ENCODE measurements around the gene ZC3H10. TPM values are rescaled to one million over a fixed set of nuclear protein-coding genes. Genes with fewer than 3 reads are reported as not detected.

ZC3H10 gene
- total and polyA plus RNA-seq, 2 of the 4 experiments (the other 2 are of a cell fraction) = 1.5 to 3.6 TPM

GRCh38 chr12:56082967-56083366 lies 35.1 kb upstream of the ZC3H10 start:
- Histone ChIP-seq H2AK5ac (ENCODE audit: low read depth, low read length) (no peak overlapping the region), H3K9me1 (ENCODE audit: insufficient read depth, low read length) (0 out of 2 replicates have a peak, but pooled peaks cover 3% of the 10 kb centered on the region), H3K9ac (ENCODE audit: low read depth, low read length) (no peak overlapping the region), H3K23ac (ENCODE audit: low read depth, low read length) (no peak overlapping the region), H3K36me3 (ENCODE audit: control insufficient read depth, insufficient read depth, low read length) (no peaks in the 10 kb centered on the region), H3K4ac (ENCODE audit: low read depth, low read length) (no peak overlapping the region), H3K56ac (ENCODE audit: extremely low read depth, insufficient read depth, low read length) (no peak overlapping the region), H3K27me3 (ENCODE audit: control insufficient read depth, insufficient read depth, low read length) (peaks cover 40% of the 10 kb centered on the region), H4K91ac (ENCODE audit: insufficient read depth, low read depth, low read length) (no peak overlapping the region), H3K4me3 (ENCODE audit: insufficient read depth, low read depth, low read length) (no peak overlapping the region), H3K79me1 (ENCODE audit: low read depth in 1 of 2, low read length in 2 of 2) (no peaks in the 10 kb centered on the region), H2BK120ac (ENCODE audit: low read depth, low read length) (no peak overlapping the region), H3K27ac (ENCODE audit: insufficient read depth, low read length) (no peak overlapping the region), H3K4me2 (ENCODE audit: low read depth, low read length) (no peak overlapping the region), H4K8ac (ENCODE audit: low read depth in 2 of 2, low read length in 2 of 2) (no peak overlapping the region), H3K4me1 (ENCODE audit: control insufficient read depth, insufficient read depth, low read length) (peaks cover 4% of the 10 kb centered on the region; the same call in 1 of the 2 replicates), H4K5ac (ENCODE audit: low read depth, low read length) (no peak overlapping the region), H3K9me3 (ENCODE audit: control insufficient read depth, insufficient read depth, low read length) (no peaks in the 10 kb centered on the region), H3K14ac (replicated peaks; ENCODE audit: low read depth, low read length) (no peak overlapping the region), H2BK15ac (ENCODE audit: low read depth, low read length) (no peak overlapping the region), H2BK20ac (ENCODE audit: low read depth, low read length) (no peak overlapping the region), H2AFZ (replicated peaks; ENCODE audit: low read length, poor library complexity) (no peak overlapping the region), H3K18ac (ENCODE audit: low read depth, low read length) (no peak overlapping the region), H2BK5ac (ENCODE audit: low read depth, low read length, poor library complexity, severe bottlenecking) (no peak overlapping the region), H4K20me1 (ENCODE audit: insufficient read depth, low read length) (no peaks in the 10 kb centered on the region; the same call in 1 of the 2 replicates), H2AK9ac (replicated peaks; ENCODE audit: low read depth, low read length, poor library complexity) (no peak overlapping the region)
- WGBS, 2 experiments (ENCODE audit: extremely low coverage in 2 of 2, insufficient read length in 1 of 2) = no CpG with 5 or more reads among the region's 3 CpGs
- POLR2A ChIA-PET (ENCODE audit: unreplicated experiment) = no interaction called here
- dilution Hi-C loops (cut with HindIII; ENCODE audit: low sequenced_read_pairs, unreplicated experiment) = no loop called here
- ATAC-seq (ENCODE audit: low read depth) (no peak), DNase-seq (no peak)
- TF ChIP-seq RCOR1 (IDR thresholded peaks at IDR 0.05; ENCODE audit: insufficient replicate concordance, low read length) (no peak), BHLHE40 (IDR thresholded peaks at IDR 0.05; ENCODE audit: low read depth, low read length) (no peak), MAFK (IDR thresholded peaks at IDR 0.05; ENCODE audit: low read depth, low read length) (no peak), USF2 (IDR thresholded peaks at IDR 0.05; ENCODE audit: low read depth, low read length) (no peak), POLR2A (IDR thresholded peaks at IDR 0.05; ENCODE audit: low read depth, low read length) (no peak), RAD21 (IDR thresholded peaks at IDR 0.05; ENCODE audit: low read length) (no peak), MXI1 (IDR thresholded peaks at IDR 0.05; ENCODE audit: borderline replicate concordance, low read depth, low read length) (no peak), FOS (IDR thresholded peaks at IDR 0.05; ENCODE audit: low read depth, low read length) (no peak), RFX5 (IDR thresholded peaks at IDR 0.05; ENCODE audit: low read depth, low read length) (no peak)
- intact Hi-C loops (cut with micrococcal nuclease) = no loop called here
- CTCF ChIA-PET = no interaction called here
- no TSS peak for BruUV-seq (replicated peaks)
- in situ Hi-C loops (cut with MboI; ENCODE audit: low sequenced_read_pairs) = no loop called here

All from IMR-90 (cell line).